DOHH2 (cell line): ENCODE data around the gene DNTT.
A peak's percentile ranks its signal among the peaks of the same experiment; 100 is the strongest.

Experiments
- H3F3A ChIP-seq: fragments of 200-600 bp; sonication (generic), shearing (Covaris generic); 2 replicates; pipeline ENCODE4 v1.6.0; 2016; ENCODE audit warnings: antibody characterized with exemption, mild to moderate bottlenecking; ENCODE audit not compliant: control insufficient read depth, insufficient read depth
- H3K27ac ChIP-seq: fragments of 200-600 bp; sonication (generic); 2 replicates; pipeline ENCODE4 v1.5.1; 2014; ENCODE audit warnings: low read depth, mild to moderate bottlenecking, low read length, moderate library complexity
- H3K27me3 ChIP-seq: fragments of 200-600 bp; sonication (generic); 2 replicates; pipeline ENCODE4 v1.6.1; 2014; ENCODE audit warnings: mild to moderate bottlenecking, low read length, mixed read lengths; ENCODE audit not compliant: control insufficient read depth
- H3K36me3 ChIP-seq: fragments of 200-600 bp; sonication (generic); 2 replicates; pipeline ENCODE4 v1.6.1; 2014; ENCODE audit warnings: mild to moderate bottlenecking, low read length, moderate library complexity, mixed read lengths; ENCODE audit not compliant: control insufficient read depth
- H3K4me1 ChIP-seq: fragments of 200-600 bp; sonication (generic); 2 replicates; pipeline ENCODE4 v1.6.1; 2014; ENCODE audit warnings: mild to moderate bottlenecking, low read length, mixed read lengths; ENCODE audit not compliant: control insufficient read depth
- H3K4me2 ChIP-seq: fragments of 200-600 bp; sonication (generic); 2 replicates; pipeline ENCODE4 v1.6.0; 2014; ENCODE audit warnings: mild to moderate bottlenecking, low read length, moderate library complexity
- H3K4me3 ChIP-seq: fragments of 200-600 bp; sonication (generic); 2 replicates; pipeline ENCODE4 v1.5.1; 2014; ENCODE audit warnings: mild to moderate bottlenecking, low read length, mixed read lengths
- H3K79me2 ChIP-seq: fragments of 200-600 bp; sonication (generic); 2 replicates; pipeline ENCODE4 v1.6.1; 2014; ENCODE audit warnings: mild to moderate bottlenecking, low read length, mixed read lengths; ENCODE audit not compliant: control insufficient read depth
- H3K9me2 ChIP-seq: fragments of 200-600 bp; sonication (generic); replicated peaks from 2 replicates; pipeline ENCODE4 v1.6.1; 2014; ENCODE audit warnings: mild to moderate bottlenecking, low read length, mixed read lengths; ENCODE audit not compliant: control insufficient read depth
- H3K9me3 ChIP-seq: fragments of 200-600 bp; sonication (generic); 2 replicates; pipeline ENCODE4 v1.6.1; 2014; ENCODE audit warnings: antibody characterized with exemption, low read length, mixed read lengths; ENCODE audit not compliant: control insufficient read depth, insufficient read depth
- H4K20me1 ChIP-seq: fragments of 200-600 bp; sonication (generic); 2 replicates; pipeline ENCODE4 v1.6.0; 2014; ENCODE audit warnings: low read depth, mild to moderate bottlenecking, antibody characterized with exemption, low read length, moderate library complexity; ENCODE audit not compliant: control insufficient read depth, insufficient read depth
- CTCF ChIP-seq: fragments of 200-600 bp; sonication (generic); IDR thresholded peaks from one replicate; pipeline ENCODE4 v1.5.1; 2014; ENCODE audit warnings: antibody characterized with exemption, mild to moderate bottlenecking, low read depth, low read length; ENCODE audit not compliant: poor library complexity, severe bottlenecking
- EZH2phosphoT487 ChIP-seq: fragments of 200-600 bp; sonication (generic); IDR thresholded peaks from 2 replicates; pipeline ENCODE4 v1.6.1; 2017; ENCODE audit warnings: borderline replicate concordance, mild to moderate bottlenecking, antibody characterized with exemption, low read length, moderate library complexity, mixed read lengths

DNTT gene

GRCh38 chr10:96338279-96338925 lies 34.2 kb downstream of the DNTT start:
- Histone ChIP-seq H3K4me2 (no peak overlapping the region), H3K9me2 (no peaks in the 10 kb centered on the region), H3K79me2 (no peaks in the 10 kb centered on the region), H4K20me1 (no peaks in the 10 kb centered on the region), H3K4me1 (peaks cover 3% of the 10 kb centered on the region), H3K27me3 (no peaks in the 10 kb centered on the region), H3K36me3 (no peaks in the 10 kb centered on the region), H3F3A (no peaks in the 10 kb centered on the region), H3K27ac (no peak overlapping the region), H3K4me3 (no peak overlapping the region), H3K9me3 (no peaks in the 10 kb centered on the region)
- TF ChIP-seq CTCF (no peak), EZH2phosphoT487 (no peak)

DNA sequence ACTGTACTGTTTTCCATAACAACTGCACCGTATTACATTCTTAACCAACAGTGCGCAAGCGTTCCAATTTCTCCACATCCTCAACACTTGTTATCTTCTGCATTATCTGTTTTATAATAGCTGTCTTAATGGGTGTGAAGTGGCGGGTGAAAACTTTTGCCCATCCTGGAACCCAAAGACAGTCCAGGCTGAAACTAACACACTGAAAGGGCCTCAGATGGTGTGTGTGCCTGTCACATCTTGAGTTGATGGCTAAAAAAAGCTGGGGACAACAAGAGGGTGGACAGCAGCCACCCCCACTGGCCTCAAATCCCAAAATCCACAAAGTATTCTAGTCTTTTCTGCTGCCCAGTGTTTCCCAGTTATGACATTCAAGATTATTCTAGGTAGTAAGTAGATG lies 35.1 kb downstream of the DNTT start:
- TF ChIP-seq EZH2phosphoT487 (no peak), CTCF (no peak)
- Histone ChIP-seq H3K4me1 (peaks cover 9% of the 10 kb centered on the region), H3K4me2 (no peak overlapping the region), H3K36me3 (no peaks in the 10 kb centered on the region), H3K9me2 (no peaks in the 10 kb centered on the region), H3K27ac (no peak overlapping the region), H3K9me3 (no peaks in the 10 kb centered on the region), H3K79me2 (no peaks in the 10 kb centered on the region), H3K27me3 (no peaks in the 10 kb centered on the region), H4K20me1 (no peaks in the 10 kb centered on the region), H3F3A (no peaks in the 10 kb centered on the region), H3K4me3 (no peak overlapping the region)

DNA sequence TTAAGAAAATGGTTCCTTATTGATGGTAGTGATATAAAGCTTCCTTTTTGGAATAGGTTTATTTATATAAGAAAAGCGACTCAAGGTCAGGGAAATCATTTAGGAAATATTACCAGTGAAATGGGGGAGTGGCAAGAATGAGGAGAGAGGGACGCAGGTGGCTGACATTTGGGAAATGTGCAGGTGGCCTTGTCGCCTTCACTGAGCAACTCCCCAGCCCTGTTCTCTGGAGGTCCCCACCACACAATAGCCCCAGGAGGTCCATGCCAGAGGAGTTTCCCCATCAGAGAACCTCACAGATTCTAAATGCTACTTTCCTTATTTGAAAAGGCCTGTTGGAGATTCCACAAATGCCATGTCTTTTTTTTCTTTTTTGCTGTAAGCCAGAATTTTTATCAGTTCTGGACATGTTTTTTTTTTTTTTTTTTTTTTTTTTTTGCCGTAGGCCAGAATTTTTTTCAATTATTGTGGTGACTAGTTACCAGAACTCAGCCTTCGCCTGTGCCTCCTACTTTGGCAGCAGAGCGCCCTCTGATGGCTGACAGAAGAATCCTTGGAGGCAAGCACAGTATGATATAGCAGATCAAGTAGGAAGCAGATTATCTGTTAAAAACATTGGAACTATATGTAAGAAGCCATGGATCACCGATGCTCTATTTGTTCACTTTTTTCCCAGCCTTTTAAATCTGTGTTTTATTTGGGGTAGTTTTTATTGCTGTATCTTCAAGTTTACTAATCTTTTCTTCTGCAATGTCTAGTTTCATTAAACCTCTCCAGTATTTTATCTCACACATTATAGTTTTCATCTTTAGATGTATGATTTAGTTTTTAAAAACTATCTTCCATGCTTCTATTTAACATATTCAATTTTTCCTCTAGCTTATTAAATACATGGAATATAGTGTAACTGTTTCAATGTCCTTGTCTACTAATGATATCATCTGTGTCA lies 36.0 kb downstream of the DNTT start:
- H3K9me2 ChIP-seq = no peaks in the 10 kb centered on the region
- H3K4me2 ChIP-seq = no peak overlapping the region
- no peaks in the 10 kb centered on the region for H3K79me2 ChIP-seq
- H3F3A ChIP-seq = no peaks in the 10 kb centered on the region
- H3K4me3 ChIP-seq = no peak overlapping the region
- H3K4me1 ChIP-seq = peaks cover 10% of the 10 kb centered on the region
- H3K9me3 ChIP-seq = peaks cover 2% of the 10 kb centered on the region; the same call in 1 of the 2 replicates
- no peaks in the 10 kb centered on the region for H4K20me1 ChIP-seq
- no peaks in the 10 kb centered on the region for H3K27me3 ChIP-seq
- no peak overlapping the region for H3K27ac ChIP-seq
- no peaks in the 10 kb centered on the region for H3K36me3 ChIP-seq
- TF ChIP-seq CTCF (peak; percentile 92), EZH2phosphoT487 (no peak)
